GM10266 (cell line): ENCODE results near the gene UBE2U.
"Not testable (repeated sequence)": the region's sequence is repeated elsewhere in the genome, so short reads cannot be mapped to it uniquely, and the experiment has no call there.

Experiments
- DNase-seq: peaks from one replicate; pipeline ENCODE4 v3.0.0; 2012; ENCODE audit errors: extremely low spot score
- TF ChIP-seq, protein P1 (sequence below): IDR thresholded peaks from 2 replicates; pipeline ENCODE4 v1.5.1; 2012; ENCODE audit warnings: mild to moderate bottlenecking, low read depth; ENCODE audit not compliant: control insufficient read depth, insufficient read depth; ENCODE audit errors: missing control alignments

Gene UBE2U

GRCh38 chr1:64248065-64248464 is 44.6 kb downstream of the UBE2U start:
- no peak for DNase-seq
- TF ChIP-seq, protein P1, sequence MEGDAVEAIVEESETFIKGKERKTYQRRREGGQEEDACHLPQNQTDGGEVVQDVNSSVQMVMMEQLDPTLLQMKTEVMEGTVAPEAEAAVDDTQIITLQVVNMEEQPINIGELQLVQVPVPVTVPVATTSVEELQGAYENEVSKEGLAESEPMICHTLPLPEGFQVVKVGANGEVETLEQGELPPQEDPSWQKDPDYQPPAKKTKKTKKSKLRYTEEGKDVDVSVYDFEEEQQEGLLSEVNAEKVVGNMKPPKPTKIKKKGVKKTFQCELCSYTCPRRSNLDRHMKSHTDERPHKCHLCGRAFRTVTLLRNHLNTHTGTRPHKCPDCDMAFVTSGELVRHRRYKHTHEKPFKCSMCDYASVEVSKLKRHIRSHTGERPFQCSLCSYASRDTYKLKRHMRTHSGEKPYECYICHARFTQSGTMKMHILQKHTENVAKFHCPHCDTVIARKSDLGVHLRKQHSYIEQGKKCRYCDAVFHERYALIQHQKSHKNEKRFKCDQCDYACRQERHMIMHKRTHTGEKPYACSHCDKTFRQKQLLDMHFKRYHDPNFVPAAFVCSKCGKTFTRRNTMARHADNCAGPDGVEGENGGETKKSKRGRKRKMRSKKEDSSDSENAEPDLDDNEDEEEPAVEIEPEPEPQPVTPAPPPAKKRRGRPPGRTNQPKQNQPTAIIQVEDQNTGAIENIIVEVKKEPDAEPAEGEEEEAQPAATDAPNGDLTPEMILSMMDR: no peak

- not testable (repeated sequence) for DNase-seq
These were observed 47.0 kb downstream of the UBE2U start for GRCh38 chr1:64250472-64250871.

DNA sequence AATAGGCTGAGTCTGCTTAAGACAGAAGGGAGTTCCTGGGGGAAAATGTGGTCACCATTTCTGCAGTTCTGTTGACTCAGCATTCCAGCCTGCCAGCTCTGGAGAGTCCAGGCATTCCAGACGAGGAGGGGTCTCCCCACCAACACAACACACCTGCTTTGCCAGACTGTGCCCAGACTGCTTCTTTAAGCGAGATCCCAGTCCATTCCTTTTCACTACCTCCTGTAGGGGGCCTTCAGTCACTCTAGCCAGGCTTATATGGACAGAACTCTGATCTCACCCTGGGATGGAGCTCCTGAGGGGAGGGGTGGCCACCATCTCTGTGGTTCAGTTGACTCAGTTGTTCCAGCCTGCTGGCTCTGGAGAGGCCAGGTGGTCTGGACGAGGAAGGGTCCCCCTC is 48.5 kb downstream of the UBE2U start:
- TF ChIP-seq, protein P1: no peak
- DNase-seq: no peak

DNA sequence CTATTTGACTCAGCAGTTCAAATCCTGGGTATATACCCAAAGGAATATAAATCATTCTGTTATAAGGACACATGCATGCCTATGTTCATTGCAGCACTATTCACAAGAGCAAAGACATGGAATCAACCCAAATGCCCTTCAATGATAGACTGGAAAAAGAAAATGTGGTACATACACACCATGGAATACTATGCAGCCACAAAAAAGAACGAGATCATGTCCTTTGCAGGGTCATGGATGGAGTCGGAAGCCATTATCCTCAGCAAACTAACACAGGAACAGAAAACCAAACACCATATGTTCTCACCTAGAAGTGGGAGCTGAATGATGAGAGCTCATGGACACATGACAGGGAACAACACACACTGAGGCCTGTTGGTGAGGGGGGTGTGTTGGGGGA is 53.8 kb downstream of the UBE2U start:
- DNase-seq: not testable (repeated sequence)

- DNase-seq: not testable (repeated sequence)
These were observed 55.0 kb downstream of the UBE2U start for GRCh38 chr1:64258444-64258843.

GRCh38 chr1:64263335-64263734 is 59.9 kb downstream of the UBE2U start:
- DNase-seq: no peak
- TF ChIP-seq, protein P1: no peak

DNA sequence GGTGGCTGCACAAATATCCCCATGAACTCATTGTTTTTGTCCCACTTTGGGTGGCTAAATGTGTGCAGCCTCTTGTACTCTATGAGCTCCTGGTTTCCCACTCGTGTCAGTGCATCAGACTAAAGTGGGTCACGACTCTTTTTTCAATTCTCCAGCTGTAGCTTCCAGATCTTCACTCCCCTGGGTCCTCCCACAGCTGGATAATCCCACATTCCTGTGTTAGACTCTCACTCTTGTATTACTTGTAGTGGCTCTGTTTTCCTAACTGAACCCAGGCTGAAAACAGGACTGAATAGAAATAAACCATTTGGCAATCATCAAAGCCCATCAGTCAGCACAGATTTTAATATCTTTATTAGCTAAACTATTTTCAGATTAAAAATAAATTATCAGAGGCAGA is 60.4 kb downstream of the UBE2U start:
- DNase-seq: no peak
- TF ChIP-seq, protein P1: no peak

GRCh38 chr1:64265141-64265540 is 61.7 kb downstream of the UBE2U start:
- DNase-seq: no peak

GRCh38 chr1:64266991-64267390 is 63.6 kb downstream of the UBE2U start:
- no peak for DNase-seq
- TF ChIP-seq, protein P1: no peak

More at GRCh38 chr1:64265141-64265540, 61.7 kb downstream of the UBE2U start:
- TF ChIP-seq, protein P1: no peak
